ENCODE data around the gene HLCS.

Gene HLCS

GRCh38 chr21:36704958-36705678, 261.4 kb downstream of the HLCS start:
- Histone ChIP-seq H3K4me1 (ENCODE audit: control insufficient read depth, low read depth, low read length) (peaks cover 12% of the 10 kb centered on the region), H3K4me3 (ENCODE audit: low read length) (no peak overlapping the region), H3K27ac (ENCODE audit: low read length) (no peak overlapping the region), H3K36me3 (ENCODE audit: control insufficient read depth, low read depth, low read length) (no peaks in the 10 kb centered on the region), H3K27me3 (ENCODE audit: control insufficient read depth, insufficient read depth, low read length) (peaks cover 100% of the 10 kb centered on the region), H3K9me3 (ENCODE audit: control insufficient read depth, low read depth, low read length) (no peaks in the 10 kb centered on the region), H3K9ac (ENCODE audit: low read length) (no peak overlapping the region)

- Histone ChIP-seq H3K4me1 (ENCODE audit: control insufficient read depth, low read depth, low read length) (peaks cover 12% of the 10 kb centered on the region), H3K9me3 (ENCODE audit: control insufficient read depth, low read depth, low read length) (no peaks in the 10 kb centered on the region), H3K9ac (ENCODE audit: low read length) (no peak overlapping the region), H3K27ac (ENCODE audit: low read length) (no peak overlapping the region), H3K4me3 (ENCODE audit: low read length) (no peak overlapping the region), H3K27me3 (ENCODE audit: control insufficient read depth, insufficient read depth, low read length) (peaks cover 100% of the 10 kb centered on the region), H3K36me3 (ENCODE audit: control insufficient read depth, low read depth, low read length) (no peaks in the 10 kb centered on the region)
Measured at GRCh38 chr21:36704281-36704957, 262.1 kb downstream of the HLCS start.

- peaks cover 12% of the 10 kb centered on the region for H3K4me1 ChIP-seq (ENCODE audit: control insufficient read depth, low read depth, low read length)
- no peak overlapping the region for H3K27ac ChIP-seq (ENCODE audit: low read length)
- H3K4me3 ChIP-seq (ENCODE audit: low read length), result no peak overlapping the region
Measured at GRCh38 chr21:36703626-36704280, 262.7 kb downstream of the HLCS start.

GRCh38 chr21:36703123-36703522, 263.3 kb downstream of the HLCS start:
- no peaks in the 10 kb centered on the region for H3K9me3 ChIP-seq (ENCODE audit: control insufficient read depth, low read depth, low read length)
- no peak overlapping the region for H3K9ac ChIP-seq (ENCODE audit: low read length)
- peaks cover 12% of the 10 kb centered on the region for H3K4me1 ChIP-seq (ENCODE audit: control insufficient read depth, low read depth, low read length)

More at GRCh38 chr21:36703626-36704280, 262.7 kb downstream of the HLCS start:
- H3K36me3 ChIP-seq (ENCODE audit: control insufficient read depth, low read depth, low read length), result no peaks in the 10 kb centered on the region
- no peak overlapping the region for H3K9ac ChIP-seq (ENCODE audit: low read length)
- peaks cover 100% of the 10 kb centered on the region for H3K27me3 ChIP-seq (ENCODE audit: control insufficient read depth, insufficient read depth, low read length)
- H3K9me3 ChIP-seq (ENCODE audit: control insufficient read depth, low read depth, low read length), result no peaks in the 10 kb centered on the region

GRCh38 chr21:36702622-36702968, 263.9 kb downstream of the HLCS start:
- peaks cover 12% of the 10 kb centered on the region for H3K4me1 ChIP-seq (ENCODE audit: control insufficient read depth, low read depth, low read length)
- no peak overlapping the region for H3K9ac ChIP-seq (ENCODE audit: low read length)
- no peak overlapping the region for H3K27ac ChIP-seq (ENCODE audit: low read length)
- H3K36me3 ChIP-seq (ENCODE audit: control insufficient read depth, low read depth, low read length), result no peaks in the 10 kb centered on the region
- peaks cover 100% of the 10 kb centered on the region for H3K27me3 ChIP-seq (ENCODE audit: control insufficient read depth, insufficient read depth, low read length)
- H3K9me3 ChIP-seq (ENCODE audit: control insufficient read depth, low read depth, low read length), result no peaks in the 10 kb centered on the region
- H3K4me3 ChIP-seq (ENCODE audit: low read length), result no peak overlapping the region

More at GRCh38 chr21:36703123-36703522, 263.3 kb downstream of the HLCS start:
- Histone ChIP-seq H3K36me3 (ENCODE audit: control insufficient read depth, low read depth, low read length) (no peaks in the 10 kb centered on the region), H3K27me3 (ENCODE audit: control insufficient read depth, insufficient read depth, low read length) (peaks cover 100% of the 10 kb centered on the region), H3K27ac (ENCODE audit: low read length) (no peak overlapping the region), H3K4me3 (ENCODE audit: low read length) (no peak overlapping the region)

GRCh38 chr21:36701756-36702621, 264.5 kb downstream of the HLCS start:
- H3K9me3 ChIP-seq (ENCODE audit: control insufficient read depth, low read depth, low read length), result no peaks in the 10 kb centered on the region
- peaks cover 100% of the 10 kb centered on the region for H3K27me3 ChIP-seq (ENCODE audit: control insufficient read depth, insufficient read depth, low read length)
- no peak overlapping the region for H3K4me3 ChIP-seq (ENCODE audit: low read length)
- no peak overlapping the region for H3K9ac ChIP-seq (ENCODE audit: low read length)
- peaks cover 9% of the 10 kb centered on the region for H3K4me1 ChIP-seq (ENCODE audit: control insufficient read depth, low read depth, low read length)
- H3K27ac ChIP-seq (ENCODE audit: low read length), result no peak overlapping the region
- H3K36me3 ChIP-seq (ENCODE audit: control insufficient read depth, low read depth, low read length), result no peaks in the 10 kb centered on the region

- Histone ChIP-seq H3K9me3 (ENCODE audit: control insufficient read depth, low read depth, low read length) (no peaks in the 10 kb centered on the region), H3K36me3 (ENCODE audit: control insufficient read depth, low read depth, low read length) (no peaks in the 10 kb centered on the region), H3K27ac (ENCODE audit: low read length) (no peak overlapping the region), H3K4me3 (ENCODE audit: low read length) (peak overlapping the region; percentile 10), H3K27me3 (ENCODE audit: control insufficient read depth, insufficient read depth, low read length) (peaks cover 100% of the 10 kb centered on the region), H3K9ac (ENCODE audit: low read length) (no peak overlapping the region), H3K4me1 (ENCODE audit: control insufficient read depth, low read depth, low read length) (peaks cover 4% of the 10 kb centered on the region)
Measured at GRCh38 chr21:36700971-36701755, 265.3 kb downstream of the HLCS start.

All from iPS-18a (cell line).